Measurements from ENCODE around the gene AASS. TPM values are rescaled to one million over a fixed set of nuclear protein-coding genes. Genes with fewer than 3 reads are reported as not detected.

AASS gene
- polyA plus RNA-seq, 3 donors from 2014 or later, result 0.76 to 0.81 TPM; not detected in 1

DNA sequence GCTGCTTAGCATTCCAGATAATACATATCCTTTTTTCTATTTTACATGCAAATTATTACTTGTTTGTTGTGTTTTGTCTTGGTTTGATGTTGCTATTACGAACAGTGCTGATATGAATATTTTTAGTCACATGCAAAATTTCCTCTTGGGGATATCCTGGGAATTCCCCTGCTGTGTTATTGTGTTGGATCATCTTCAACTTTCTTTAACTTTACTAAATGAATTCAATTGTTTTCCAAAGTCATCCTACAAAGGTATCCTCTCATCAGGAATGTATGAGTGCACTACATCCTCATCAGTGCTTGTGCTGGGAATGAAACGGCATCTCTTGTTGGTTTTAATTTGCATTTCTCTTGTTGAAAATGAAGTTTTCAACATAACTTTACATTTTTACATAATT lies 87.1 kb downstream of the AASS start:
- no peak for DNase-seq
- H3K9me3 Mint-ChIP-seq, result peaks cover 0 to 12% (median 0%) of the 10 kb centered on the region in 6 donors
- H3K27me3 Mint-ChIP-seq (ENCODE audit: low read depth in 3 of 3), result no peaks in the 10 kb centered on the region
- H3K4me3 Mint-ChIP-seq, result no peak overlapping the region
- no peaks in the 10 kb centered on the region for H3K36me3 Mint-ChIP-seq
- no peak overlapping the region for H3K27ac Mint-ChIP-seq
- no peaks in the 10 kb centered on the region for H3K4me1 Mint-ChIP-seq

DNA sequence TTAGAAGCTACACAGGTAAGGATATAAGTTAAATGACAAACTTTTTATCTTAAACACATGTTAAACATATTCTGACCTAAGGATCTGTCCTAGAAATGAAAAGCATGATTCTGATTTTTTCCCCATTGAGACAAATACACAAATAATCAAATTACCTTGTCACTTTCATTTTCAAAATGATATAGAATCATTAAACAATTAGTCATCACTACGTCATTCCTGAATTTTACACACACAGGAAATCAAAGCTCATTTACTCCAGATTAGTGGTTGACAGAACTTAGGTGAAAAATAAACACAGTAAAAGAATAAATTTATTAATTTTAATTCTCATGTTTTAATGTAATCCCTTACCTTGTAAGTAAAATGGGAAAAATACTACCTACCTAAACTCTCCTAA lies 89.0 kb downstream of the AASS start:
- peaks cover 0 to 3% (median 0%) of the 10 kb centered on the region in 6 donors for H3K9me3 Mint-ChIP-seq
- H3K27me3 Mint-ChIP-seq (ENCODE audit: low read depth in 3 of 3), result no peaks in the 10 kb centered on the region
- H3K27ac Mint-ChIP-seq, result no peak overlapping the region
- H3K36me3 Mint-ChIP-seq, result no peaks in the 10 kb centered on the region
- no peaks in the 10 kb centered on the region for H3K4me1 Mint-ChIP-seq
- no peak for DNase-seq
- H3K4me3 Mint-ChIP-seq, result no peak overlapping the region

DNA sequence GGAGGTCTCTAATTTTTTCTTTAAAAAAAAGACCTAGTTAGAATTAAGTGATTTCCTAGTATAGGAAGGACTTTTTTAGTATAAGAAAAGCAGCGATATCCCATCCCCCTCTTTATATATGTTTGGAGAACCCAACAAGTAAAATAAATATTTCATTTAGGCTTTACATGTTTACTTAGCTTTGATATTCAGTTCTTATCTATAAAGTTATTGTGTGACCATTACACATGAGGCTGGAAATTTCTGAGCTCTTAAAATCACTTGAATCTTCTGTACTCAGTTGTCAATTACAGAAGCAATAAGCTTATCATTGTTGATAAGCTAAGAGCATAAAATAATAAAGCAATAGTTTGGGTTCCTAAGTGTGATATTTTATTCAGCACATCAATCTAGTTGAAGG lies 89.7 kb downstream of the AASS start:
- Mint-ChIP-seq H3K36me3 (no peaks in the 10 kb centered on the region), H3K9me3 (peaks cover 2 to 6% (median 4%) of the 10 kb centered on the region in 6 donors), H3K4me1 (no peaks in the 10 kb centered on the region)

DNA sequence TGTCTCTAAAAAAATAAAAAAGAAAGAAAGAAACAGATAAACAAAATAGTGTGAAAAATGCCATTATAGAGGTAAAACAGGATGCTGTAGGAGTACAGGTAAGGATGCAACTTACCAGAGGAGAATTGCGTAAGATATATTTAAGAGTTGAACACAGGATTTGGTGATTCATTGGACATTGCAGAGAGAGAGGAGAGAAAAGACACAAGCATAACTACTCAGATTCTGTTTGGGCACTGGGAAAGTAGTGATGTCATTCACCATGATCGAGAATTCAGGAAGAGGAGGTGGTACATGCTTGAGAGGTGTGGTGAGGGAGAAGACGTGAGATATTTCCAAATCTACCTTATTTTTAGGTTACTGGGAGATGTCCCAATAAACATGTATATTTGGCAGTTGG lies 97.6 kb downstream of the AASS start:
- H3K27ac Mint-ChIP-seq, result no peak overlapping the region
- H3K36me3 Mint-ChIP-seq, result no peaks in the 10 kb centered on the region
- H3K27me3 Mint-ChIP-seq (ENCODE audit: low read depth in 3 of 3), result peaks cover 0 to 4% (median 0%) of the 10 kb centered on the region in 3 donors
- no peaks in the 10 kb centered on the region for H3K4me1 Mint-ChIP-seq
- H3K4me3 Mint-ChIP-seq, result no peak overlapping the region
- no peak for DNase-seq
- H3K9me3 Mint-ChIP-seq, result peaks cover 3 to 14% (median 4%) of the 10 kb centered on the region in 6 donors

More for the DNA sequence above, 89.7 kb downstream of the AASS start:
- DNase-seq, result no peak
- no peak overlapping the region for H3K4me3 Mint-ChIP-seq
- no peak overlapping the region for H3K27ac Mint-ChIP-seq
- H3K27me3 Mint-ChIP-seq (ENCODE audit: low read depth in 3 of 3), result no peaks in the 10 kb centered on the region

DNA sequence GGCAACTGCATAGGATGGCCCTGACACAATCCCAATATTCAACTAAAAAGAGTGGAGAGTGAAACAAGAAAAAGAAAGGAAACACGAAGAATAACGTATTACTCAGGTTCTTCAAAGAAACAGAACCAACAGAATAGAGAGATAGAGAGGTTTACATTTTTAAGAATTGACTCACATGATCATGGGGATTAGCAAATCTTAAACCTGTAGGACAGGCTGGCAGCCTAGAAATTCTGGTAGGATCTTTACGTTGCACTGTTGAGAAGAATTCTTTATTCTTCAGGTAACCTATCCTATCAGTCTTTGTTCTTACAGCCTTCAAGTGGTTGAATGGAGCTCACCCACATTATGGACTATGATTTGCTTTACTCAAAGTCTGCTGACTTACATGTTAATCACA lies 103.9 kb downstream of the AASS start:
- H3K9me3 Mint-ChIP-seq, result peaks cover 0 to 8% (median under 1%) of the 10 kb centered on the region in 6 donors
- peaks cover 0 to 6% (median 2%) of the 10 kb centered on the region in 3 donors for H3K27me3 Mint-ChIP-seq (ENCODE audit: low read depth in 3 of 3)
- no peak overlapping the region for H3K27ac Mint-ChIP-seq
- no peak for DNase-seq
- H3K4me3 Mint-ChIP-seq, result no peak overlapping the region
- no peaks in the 10 kb centered on the region for H3K36me3 Mint-ChIP-seq
- H3K4me1 Mint-ChIP-seq, result no peaks in the 10 kb centered on the region

DNA sequence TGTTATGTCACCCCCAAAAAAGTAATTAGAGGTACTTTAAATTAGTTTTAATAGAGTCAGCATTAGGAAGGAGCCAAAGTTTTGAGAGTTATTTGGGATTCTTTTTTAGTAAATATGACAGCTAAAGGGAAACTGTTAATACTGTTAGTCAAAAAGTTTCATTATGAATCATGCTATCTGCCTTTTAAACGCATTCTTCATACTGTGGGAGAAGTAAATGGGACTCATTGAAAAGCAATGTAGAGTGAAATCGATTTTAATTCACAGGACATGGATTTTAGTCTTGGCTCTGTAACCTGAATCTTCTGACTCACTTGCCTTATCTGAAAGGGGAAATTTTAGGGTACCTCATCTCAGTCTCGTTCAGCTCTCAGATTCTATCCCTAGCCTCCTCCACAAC lies 105.1 kb downstream of the AASS start:
- Mint-ChIP-seq H3K36me3 (no peaks in the 10 kb centered on the region), H3K9me3 (peaks cover 0 to 6% (median 2%) of the 10 kb centered on the region in 6 donors), H3K4me3 (no peak overlapping the region), H3K4me1 (no peaks in the 10 kb centered on the region), H3K27me3 (ENCODE audit: low read depth in 3 of 3) (peaks cover 0 to 6% (median 0%) of the 10 kb centered on the region in 3 donors), H3K27ac (no peak overlapping the region)
- DNase-seq, result no peak

DNA sequence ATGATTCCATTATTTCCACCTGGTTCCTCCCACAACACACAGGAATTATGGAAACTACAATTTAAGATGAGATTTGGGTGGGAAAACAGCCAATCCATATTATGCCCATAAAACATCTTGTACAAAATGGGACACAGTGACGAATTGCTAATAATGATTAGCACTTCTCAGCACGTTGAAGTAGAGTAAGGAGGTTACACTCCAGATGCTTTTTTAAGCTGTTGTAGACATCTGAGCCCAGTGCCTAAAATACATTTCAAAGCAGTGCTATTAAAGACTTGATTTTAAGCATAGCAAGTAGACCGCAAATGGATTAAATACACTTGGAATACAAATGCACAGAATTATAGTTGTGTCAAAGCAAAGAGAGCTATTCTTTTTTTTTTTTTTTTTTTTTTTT lies 105.9 kb downstream of the AASS start:
- no peak for DNase-seq
- H3K4me1 Mint-ChIP-seq, result no peaks in the 10 kb centered on the region
- peaks cover 0 to 6% (median 2%) of the 10 kb centered on the region in 6 donors for H3K9me3 Mint-ChIP-seq
- no peak overlapping the region for H3K27ac Mint-ChIP-seq
- H3K27me3 Mint-ChIP-seq (ENCODE audit: low read depth in 3 of 3), result peaks cover 0 to 6% (median 0%) of the 10 kb centered on the region in 3 donors
- H3K36me3 Mint-ChIP-seq, result no peaks in the 10 kb centered on the region
- H3K4me3 Mint-ChIP-seq, result no peak overlapping the region

DNA sequence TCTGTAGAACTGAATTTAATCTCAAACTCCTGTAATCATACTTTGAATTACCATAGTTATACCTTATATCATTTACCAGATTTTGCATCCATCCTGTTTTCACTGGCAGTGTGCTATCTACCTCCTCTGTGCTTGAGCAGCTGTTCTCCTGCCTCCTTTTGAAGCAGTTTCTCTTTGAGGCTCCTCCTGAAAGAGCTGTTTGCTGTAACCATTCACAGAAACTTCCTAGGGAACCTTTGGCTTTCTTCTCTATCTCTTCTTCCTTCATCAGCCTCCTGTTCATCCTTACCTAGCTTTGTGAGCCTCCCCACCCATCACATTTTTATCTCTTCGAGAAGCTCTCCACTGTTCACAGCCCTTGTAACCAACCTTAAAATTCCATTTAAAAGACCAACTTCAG lies 108.2 kb downstream of the AASS start:
- Mint-ChIP-seq H3K27ac (no peak overlapping the region), H3K4me3 (no peak overlapping the region), H3K27me3 (ENCODE audit: low read depth in 3 of 3) (peaks cover 0 to 8% (median 2%) of the 10 kb centered on the region in 3 donors), H3K4me1 (no peaks in the 10 kb centered on the region), H3K9me3 (peaks cover 0 to 6% (median 2%) of the 10 kb centered on the region in 6 donors), H3K36me3 (no peaks in the 10 kb centered on the region)
- no peak for DNase-seq

DNA sequence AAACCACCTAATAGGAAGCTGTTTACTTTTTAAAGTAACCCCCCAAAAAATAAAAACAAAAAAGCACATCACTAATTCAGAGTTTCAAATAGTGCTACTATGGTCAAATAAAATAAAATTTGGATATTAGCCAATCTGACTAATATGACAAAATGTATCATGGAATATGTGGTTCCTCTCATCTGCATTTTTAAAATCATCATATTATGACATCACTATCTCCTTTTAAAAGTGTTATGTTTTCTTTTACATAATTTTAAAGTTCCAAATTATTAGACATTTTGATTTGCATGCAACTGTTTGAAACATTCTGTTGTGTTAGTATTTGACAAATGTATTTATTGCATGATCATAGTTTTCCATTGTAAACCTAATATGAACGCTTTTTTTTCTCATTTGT lies 110.4 kb downstream of the AASS start:
- H3K27me3 Mint-ChIP-seq (ENCODE audit: low read depth in 3 of 3), result peaks cover 0 to 4% (median 2%) of the 10 kb centered on the region in 3 donors
- H3K4me3 Mint-ChIP-seq, result no peak overlapping the region
- H3K36me3 Mint-ChIP-seq, result no peaks in the 10 kb centered on the region
- DNase-seq, result no peak
- H3K4me1 Mint-ChIP-seq, result no peaks in the 10 kb centered on the region
- peaks cover 0 to 4% (median under 1%) of the 10 kb centered on the region in 6 donors for H3K9me3 Mint-ChIP-seq
- no peak overlapping the region for H3K27ac Mint-ChIP-seq

DNA sequence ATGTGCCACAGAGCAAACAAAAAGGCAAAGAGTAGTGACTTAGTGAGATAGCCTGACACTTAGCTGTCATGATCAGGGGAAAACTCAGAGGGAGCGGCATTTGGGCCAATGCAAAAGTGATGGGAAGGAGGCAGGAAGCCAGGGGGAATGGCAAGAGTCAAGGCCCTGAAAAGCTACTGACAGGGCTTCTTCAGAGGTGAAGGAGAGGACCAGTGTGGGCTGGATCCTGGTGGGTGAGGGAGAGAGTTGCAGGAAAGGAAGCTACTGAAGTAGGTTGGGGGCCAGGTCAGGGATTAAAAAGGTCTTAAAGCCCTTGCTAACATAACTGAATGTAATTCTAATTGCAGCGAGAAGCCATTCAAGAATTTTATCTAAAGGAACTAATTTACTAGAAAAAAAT lies 117.0 kb downstream of the AASS start:
- Mint-ChIP-seq H3K27ac (no peak overlapping the region), H3K27me3 (ENCODE audit: low read depth in 3 of 3) (peaks cover 0 to 5% (median 0%) of the 10 kb centered on the region in 3 donors)

More for the DNA sequence above, 117.0 kb downstream of the AASS start:
- Mint-ChIP-seq H3K9me3 (peaks cover 0 to 7% (median 1%) of the 10 kb centered on the region in 6 donors), H3K36me3 (no peaks in the 10 kb centered on the region), H3K4me3 (no peak overlapping the region), H3K4me1 (no peaks in the 10 kb centered on the region)
- no peak for DNase-seq

Other genes with a start within 250 kb of the AASS start
- gene FEZF1, start 160.5 kb upstream of the AASS start, polyA plus RNA-seq, result not detected

Data from immature natural killer cell (primary cell).